Inferior parietal cortex (tissue), 1 donor: ENCODE data around the gene SHPK.

Experiments
- DNase-seq: peaks from one replicate; pipeline ENCODE4 v3.0.0-alpha.2; 2016; ENCODE audit errors: extremely low spot score

Gene SHPK

GRCh38 chr17:3636154-3636907 lies at the start of gene SHPK, which contains the start of gene CTNS:
Gene SHPK, minus strand, starts transcription at chr17:3636250. Its CDS starts 31 bp downstream, at chr17:3636219.
Gene CTNS, plus strand, starts transcription at chr17:3636760. Its CDS starts 3,447 bp downstream, at chr17:3640207.
- peak; percentile 97 for DNase-seq

DNA sequence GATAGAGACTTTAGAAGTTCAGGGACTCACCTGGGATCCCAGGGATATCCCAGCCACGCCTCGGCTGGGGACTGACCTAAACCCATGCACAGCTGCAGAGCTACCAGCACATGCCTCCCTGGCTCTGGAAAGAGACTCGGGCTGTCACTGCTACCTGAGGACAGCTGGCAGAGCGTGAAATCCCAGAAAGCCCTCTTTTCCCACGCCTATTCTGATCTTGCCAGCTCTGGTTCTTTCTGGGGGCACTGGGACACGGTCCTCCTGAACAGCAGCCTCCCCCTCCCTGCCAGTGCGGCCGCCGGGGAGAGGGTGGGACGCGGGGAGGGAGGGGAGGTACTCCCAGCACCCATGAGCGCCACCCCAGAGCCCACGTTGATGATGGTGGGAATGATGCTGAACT lies 49.1 kb upstream of the SHPK start:
- DNase-seq, result no peak

DNA sequence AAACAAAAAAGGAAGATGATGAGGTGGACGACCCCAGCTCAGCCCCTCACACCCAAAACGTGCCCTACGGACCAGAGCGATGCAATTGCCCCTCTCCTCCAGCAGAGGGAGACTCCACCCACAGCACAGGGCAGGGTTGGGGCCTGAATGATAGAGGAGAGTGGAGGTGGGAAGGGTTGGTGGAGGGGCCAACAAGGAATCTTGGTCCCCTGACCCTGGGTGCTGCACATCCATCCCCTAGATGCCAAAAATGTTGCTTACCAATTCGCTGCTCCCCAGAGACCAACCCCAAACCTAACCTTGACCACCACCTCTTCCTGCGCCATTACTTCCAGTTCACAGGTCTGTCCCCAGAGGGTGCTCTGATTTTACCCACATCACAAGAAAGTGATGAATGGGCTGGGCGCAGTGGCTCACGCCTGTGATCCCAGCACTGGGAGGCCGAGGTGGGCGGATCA lies 47.0 kb upstream of the SHPK start:
- no peak for DNase-seq

DNA sequence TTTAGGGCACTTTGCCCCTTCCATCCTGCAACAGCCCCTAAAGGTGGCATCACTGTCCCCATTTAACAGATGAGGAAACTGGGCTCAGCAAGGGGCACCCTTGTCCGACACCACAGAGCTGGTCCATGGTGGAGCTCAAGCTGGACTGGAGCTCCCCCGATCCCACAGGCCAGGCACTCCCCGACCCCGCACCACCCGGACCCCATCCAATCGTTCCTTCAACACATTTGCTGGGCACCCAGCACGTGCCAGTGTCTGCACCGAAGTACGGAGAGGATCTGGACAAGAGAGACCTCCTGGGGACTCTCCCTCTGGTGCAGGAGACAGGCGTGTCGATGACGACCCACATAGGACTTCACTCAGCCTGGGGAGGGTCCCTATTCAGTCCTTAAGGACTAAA lies 46.0 kb upstream of the SHPK start:
- DNase-seq, result no peak

DNA sequence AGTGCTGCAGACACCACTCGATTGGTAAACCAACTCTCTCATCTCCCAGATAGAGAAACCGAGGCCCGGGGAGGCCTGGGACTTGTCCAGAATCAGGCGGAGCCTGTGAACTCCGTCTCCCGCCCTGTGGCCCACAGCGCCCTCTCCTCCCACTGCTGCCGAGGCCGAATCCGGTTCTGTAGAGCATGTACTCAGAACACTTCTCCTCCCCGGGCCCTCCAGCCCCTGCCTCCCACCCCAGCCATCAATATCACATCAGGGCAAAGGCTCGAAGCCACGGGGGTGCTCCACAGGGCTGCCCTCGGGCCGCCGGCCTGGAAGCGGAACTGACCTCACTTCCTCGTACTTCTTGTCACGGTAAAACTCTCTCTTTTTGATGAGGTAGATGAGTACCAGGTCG lies 45.5 kb upstream of the SHPK start:
- no peak for DNase-seq

DNA sequence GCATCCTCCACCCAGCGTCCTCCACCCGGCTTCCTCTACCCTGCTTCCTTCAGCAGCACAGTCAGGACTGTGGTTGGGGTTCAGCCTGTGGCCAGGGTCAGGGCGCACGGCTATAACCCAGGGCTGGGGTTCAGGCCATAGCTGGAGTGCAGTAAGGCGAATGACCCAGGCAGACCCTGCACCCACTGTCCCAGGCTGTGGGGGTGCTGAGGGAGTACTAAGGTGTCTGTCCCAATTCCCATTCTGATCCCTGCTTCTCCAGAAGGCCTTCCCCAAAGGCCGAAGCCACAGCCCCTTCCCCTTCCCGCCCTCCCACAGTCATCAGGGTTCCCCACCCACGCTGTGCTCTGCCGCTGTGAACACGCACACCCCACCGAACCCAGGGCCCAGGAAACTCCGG lies 45.0 kb upstream of the SHPK start:
- DNase-seq, result no peak

DNA sequence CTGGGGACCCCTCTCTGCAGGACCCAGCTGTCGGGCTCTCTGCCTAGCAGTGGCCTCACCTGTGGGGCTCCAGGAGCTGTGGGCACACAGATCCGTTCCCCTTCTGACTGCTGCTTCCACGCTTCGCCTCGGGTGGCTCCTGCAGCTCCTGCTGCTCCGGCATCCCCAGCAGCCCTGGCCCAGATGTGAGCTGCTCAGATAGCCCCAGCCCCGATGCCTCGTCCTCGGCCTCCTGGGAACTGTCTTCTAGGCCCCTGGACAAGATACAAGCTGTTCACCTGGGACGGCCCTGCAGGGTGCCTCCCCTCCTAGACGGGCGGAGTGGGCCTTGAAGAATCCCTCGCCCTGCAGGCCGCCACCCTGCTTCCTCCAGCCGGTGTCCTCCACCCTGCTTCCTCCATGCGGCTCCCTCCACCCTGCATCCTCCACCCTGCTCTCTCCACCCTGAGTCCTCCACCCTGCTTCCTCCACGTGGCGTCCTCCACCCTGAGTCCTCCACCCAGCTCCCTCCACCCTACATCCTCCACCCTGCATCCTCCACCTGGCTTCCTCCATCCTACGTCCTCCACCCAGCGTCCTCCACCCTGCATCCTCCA lies 43.6 kb upstream of the SHPK start:
- no peak for DNase-seq

GRCh38 chr17:3678821-3679530 lies 42.9 kb upstream of the SHPK start:
- DNase-seq, result no peak

DNA sequence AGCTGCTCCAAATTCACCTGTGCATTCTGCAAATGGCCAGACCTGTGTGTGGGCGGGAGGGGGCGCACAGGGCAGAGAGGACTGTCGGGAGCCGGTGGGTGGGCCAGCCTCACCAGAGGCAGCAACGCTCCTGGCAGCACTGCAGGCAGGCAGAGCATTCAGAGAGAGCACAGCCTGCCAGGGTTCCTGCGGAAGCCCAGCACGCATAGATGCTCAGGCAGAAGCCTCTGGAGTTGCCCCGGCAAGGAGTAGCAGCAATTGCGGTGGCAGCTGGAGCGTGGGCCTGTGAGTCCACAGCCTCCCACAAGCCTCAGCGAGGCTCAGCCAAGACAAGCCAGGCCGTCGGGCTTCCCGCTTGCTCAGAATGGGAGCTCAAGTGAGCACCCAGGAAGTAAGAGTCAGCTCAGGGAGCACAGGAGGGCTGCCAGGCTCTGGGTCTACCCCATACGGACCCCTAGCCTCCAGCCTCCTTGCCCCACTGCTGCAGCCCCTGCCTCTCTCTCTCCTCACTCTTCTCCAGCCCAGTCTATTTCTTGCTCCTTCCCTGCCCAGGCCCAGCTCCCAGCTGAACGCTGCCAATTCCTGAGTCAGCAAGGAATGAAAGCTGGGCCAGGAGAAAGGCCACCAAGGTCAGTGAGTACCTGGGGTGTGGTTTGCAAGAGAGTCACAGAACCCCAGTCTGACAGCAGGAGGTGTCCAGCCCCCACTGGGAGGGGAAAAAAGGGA lies 42.2 kb upstream of the SHPK start:
- DNase-seq, result peak; percentile 27

DNA sequence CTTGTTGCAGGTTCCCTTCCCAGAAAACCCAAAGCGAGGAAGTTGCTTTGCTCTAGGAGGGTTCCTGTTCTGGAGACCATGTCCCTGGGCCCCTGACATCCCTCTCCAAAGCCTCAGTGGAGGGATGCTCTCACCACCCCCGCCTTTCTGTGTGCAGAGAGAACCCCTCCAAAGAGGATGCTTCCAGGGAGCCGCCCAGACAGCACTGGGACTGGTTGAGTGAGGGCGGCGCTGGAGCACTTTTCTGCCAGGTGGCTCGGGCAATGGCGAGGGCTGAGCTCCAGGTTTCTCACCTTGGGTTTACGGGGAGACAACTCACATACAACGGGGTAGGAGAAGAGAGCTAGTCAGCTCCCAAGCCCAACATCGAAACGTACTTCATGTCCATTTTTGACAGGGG lies 39.8 kb upstream of the SHPK start:
- no peak for DNase-seq

- DNase-seq, result no peak
Measured at GRCh38 chr17:3672571-3672970, 36.5 kb upstream of the SHPK start.

- no peak for DNase-seq
Measured at GRCh38 chr17:3669548-3669947, 33.5 kb upstream of the SHPK start.

DNA sequence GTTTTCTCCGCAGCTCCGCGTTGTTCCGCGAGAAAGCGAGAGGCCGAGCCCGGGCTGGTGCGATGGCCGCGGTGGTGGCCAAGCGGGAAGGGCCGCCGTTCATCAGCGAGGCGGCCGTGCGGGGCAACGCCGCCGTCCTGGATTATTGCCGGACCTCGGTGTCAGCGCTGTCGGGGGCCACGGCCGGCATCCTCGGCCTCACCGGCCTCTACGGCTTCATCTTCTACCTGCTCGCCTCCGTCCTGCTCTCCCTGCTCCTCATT lies 33.0 kb upstream of the SHPK start:
- no peak for DNase-seq

GRCh38 chr17:3668279-3669084 lies 32.4 kb upstream of the SHPK start, which contains the start of the genes EMC6 and TAX1BP3:
Gene EMC6, plus strand, starts transcription at chr17:3668812. Its CDS starts 335 bp downstream, at chr17:3669147.
Gene TAX1BP3, minus strand, starts transcription at chr17:3668578. Its CDS starts 52 bp downstream, at chr17:3668526.
- peak; percentile 98 for DNase-seq

GRCh38 chr17:3667366-3668278 lies 31.6 kb upstream of the SHPK start:
- peak; percentile 27 for DNase-seq

DNA sequence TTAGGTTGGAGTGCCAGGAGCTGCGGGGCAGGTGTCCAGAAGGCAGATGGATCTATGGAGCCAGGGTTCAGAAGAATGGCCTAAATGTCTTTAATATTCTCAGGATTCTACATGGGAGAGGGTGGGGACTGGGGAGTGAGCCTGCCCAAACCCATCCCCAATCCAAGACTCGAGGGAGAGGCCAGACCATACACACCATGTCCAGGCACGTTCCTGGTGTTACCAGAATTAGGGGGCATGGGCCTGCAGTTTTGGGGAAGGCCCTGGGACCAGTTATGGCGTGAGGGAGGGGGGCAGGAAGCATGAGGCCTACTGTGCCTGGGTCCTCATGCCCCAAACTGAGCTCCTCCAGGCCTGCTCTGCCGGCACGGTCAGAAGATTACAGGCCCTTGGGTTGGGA lies 30.5 kb upstream of the SHPK start:
- DNase-seq, result no peak

DNA sequence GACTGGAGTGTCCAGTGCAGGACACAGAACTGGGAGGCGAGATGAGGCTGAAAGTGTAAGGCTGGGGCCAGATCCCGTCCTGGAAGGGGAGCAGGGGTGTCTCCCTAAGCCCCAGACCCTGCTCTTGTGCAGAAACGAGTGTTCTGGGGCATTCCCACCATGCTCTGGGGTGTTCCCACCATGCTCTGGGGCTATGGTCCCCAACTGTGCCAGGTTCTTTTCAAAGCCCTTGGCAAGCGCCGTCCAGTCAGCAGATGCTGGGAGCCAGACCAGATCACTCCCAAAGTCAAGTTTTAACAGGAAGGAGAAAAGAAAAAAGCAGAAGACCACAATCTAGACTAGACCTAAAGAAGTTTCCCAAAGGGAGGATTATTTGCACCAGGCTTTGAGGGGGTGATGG lies 29.8 kb upstream of the SHPK start:
- DNase-seq, result peak; percentile 22

GRCh38 chr17:3663102-3664011 lies 27.3 kb upstream of the SHPK start:
- DNase-seq, result no peak

- DNase-seq, result no peak
Measured at GRCh38 chr17:3660311-3660891, 24.4 kb upstream of the SHPK start.
